ENCODE measurements around the gene PUM1.

The PUM1 gene

DNA sequence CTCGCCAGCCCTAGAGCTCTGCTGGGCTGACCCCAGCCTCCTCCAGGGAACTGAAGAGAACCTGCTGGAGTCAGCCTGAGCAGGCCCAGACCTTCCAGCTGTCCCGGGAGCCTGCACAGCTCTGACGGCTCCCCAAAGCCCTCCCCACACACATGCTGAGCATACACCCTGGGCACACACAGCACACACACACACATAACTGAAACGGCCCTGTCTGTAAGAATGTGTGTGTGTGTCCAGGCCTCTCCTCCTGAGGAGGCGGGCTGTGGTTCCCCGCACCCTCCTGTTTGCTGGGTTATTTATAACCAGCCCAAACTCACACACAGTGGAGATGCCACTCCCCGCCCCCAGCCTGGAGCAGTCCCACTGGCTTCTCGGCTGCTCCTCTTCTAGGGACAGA lies 177.1 kb downstream of the PUM1 start:
- DNase-seq, result no peak

DNA sequence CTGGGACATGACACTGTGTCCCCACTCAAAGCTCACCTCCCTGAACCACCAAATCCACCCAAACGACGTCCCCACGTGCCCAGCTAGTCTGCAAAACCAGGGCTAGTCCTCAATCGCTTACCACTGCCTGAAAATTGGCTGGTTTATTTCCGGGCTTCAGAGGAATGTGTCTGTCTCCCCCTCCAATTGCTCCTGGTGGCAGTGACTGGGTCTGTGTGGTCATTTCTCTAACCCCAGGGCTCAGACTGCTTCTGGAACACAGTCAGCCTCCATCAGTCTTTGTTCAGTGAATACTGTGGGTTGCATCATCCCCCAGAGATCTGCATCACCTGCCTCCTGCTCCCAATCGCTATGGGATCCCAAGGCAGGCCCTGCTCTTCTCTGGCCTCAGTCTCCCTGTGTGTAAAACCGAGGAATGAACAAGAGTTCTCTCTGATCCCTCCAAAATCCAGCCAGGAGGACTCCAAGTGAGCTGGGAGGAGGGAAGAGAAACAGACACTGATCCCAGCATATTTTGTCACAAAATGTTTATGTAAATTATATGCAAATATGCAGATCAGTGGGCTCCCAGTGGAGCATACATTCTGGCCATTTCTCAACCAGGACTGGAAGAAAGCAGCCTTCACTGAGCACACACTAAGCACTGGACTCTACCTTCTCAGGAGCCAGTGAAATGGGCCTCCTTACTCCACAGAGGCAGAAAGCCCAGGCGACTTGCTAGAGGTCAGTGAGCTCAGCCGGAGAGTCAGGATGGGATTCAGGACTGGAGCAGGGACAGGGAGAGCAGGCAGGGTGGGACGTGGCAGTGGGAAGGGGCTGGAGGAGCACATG lies 177.8 kb downstream of the PUM1 start:
- no peak for DNase-seq

DNA sequence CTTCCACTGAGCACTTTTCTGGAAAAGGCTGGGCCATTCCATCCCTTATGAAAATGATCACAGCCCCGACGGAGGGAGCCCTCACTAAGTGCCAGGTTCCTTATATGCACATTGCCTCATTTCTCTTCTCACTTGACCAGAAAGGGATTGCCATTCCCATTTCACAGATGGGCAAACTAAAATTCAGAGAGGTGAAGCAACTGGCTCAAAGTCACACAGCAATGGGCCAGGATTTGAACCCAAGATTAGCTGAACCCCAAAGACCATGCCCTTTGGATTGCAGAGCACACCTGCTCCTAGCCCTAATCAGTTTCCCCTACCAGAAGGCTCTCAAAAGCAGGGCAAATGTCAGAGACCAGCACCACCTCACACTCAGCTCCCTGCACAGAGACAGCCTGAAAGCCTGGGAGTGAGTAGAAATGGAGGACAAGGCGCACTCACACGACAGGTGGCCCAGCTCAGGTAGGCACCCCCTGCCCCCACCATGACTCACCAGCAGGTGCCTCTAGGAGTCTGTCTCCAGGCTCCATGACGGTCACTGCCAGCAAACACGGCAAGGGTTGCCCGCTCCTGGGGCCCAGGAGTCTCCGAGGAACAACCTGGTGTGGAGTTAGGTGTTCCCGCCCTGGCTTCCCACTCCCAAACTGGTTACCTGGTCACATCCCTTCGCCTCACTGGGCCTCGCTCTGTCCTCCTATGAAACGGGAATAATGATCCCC lies 178.6 kb downstream of the PUM1 start:
- no peak for DNase-seq

DNA sequence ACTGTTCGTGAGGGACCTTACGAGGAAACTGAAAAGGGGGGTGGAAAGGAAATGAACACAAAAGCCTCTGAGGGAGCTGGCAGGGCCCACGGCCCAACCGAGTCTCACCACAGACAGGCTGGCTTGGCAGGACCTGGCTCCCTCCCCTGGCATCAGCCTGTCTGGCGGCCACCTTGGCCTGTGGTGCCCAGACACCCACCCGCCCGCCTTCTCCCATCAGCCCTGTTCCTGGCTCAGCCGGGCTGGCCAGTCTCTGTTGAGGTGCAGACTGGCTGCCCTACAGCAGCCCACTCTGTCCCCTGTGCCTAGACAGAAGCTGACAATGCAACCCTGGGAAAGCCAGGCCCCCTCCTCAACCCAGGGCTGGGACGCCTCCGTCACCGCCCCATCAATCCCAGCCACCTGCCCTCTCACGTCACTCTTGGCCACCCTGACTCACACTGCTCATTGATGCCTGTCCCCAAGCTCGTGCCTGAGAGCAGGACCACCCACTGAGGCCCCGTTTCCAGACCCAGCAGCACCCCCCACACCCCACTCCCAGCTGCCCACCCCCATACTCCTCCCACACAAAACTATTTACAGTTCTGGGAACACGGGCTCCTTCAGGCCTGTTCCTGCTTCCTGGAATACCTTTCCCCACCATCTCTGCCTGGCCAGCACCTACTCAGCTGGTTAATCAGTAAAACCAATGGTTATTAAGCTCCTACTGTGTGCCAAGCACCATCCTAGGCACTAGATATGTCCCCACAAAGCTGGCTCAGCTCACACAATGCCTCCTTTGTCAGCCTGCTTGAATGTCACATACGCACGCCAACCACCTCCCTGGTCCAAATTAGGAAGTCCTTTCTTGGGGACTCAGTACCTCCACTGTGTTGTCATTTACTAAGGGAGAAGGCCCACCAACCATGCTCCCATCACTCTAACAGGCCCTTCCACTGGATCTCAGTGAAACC lies 179.7 kb downstream of the PUM1 start:
- no peak for DNase-seq

DNA sequence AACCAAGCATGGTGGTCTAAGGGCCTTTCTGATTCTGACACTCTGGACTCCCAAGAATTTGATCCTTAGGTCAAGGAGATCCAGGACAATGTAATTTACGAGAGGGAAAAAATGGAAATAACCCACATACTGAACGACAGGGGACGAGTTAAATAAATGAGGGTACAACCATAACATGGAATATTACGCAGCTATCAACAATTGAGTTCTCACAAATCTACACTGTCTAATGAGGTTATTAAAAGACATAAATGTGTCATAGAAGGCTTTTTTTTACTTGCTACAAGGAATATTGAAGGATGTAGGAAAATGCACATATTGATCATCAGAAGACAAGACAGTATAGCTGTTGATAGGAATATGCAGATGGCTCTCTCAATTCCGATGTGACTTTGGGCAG lies 180.8 kb downstream of the PUM1 start:
- DNase-seq, result no peak

DNA sequence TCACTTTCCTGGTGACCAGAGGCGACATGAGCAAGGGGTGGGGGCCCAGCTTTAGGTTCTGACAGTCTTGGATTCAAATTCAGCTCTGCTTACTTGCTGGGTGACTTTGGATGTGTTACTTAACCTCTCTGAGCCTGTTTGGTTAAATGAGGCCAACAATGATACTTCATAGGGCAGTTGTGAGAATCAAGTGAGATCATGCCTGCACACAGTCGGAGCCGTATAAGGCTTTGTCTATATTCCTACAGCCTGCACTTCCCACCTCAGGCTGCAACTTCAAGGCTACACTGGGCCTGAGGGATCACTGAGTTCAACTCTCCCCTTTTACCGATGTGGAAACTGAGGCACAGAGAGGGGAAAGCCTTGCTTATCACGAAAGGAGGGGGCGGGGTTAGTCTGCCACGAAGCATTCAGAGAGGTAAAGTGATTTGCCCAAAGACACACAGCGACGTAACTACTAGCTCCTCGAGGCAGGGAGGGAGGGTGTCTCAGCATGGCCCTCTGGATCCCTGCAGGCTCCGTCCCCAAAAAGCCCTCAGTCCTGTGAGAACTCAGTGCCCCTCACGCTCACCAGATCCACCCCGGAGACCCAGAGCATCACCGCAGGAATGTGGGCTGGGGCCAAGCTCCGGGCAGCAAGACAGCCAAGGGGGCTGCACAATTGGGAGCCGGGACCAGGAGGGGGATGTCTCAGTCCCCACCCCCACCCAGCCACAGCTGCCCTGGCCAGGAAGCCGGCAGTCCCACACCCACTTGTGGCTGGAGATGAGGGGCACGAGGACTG lies 181.9 kb downstream of the PUM1 start:
- DNase-seq, result no peak

DNA sequence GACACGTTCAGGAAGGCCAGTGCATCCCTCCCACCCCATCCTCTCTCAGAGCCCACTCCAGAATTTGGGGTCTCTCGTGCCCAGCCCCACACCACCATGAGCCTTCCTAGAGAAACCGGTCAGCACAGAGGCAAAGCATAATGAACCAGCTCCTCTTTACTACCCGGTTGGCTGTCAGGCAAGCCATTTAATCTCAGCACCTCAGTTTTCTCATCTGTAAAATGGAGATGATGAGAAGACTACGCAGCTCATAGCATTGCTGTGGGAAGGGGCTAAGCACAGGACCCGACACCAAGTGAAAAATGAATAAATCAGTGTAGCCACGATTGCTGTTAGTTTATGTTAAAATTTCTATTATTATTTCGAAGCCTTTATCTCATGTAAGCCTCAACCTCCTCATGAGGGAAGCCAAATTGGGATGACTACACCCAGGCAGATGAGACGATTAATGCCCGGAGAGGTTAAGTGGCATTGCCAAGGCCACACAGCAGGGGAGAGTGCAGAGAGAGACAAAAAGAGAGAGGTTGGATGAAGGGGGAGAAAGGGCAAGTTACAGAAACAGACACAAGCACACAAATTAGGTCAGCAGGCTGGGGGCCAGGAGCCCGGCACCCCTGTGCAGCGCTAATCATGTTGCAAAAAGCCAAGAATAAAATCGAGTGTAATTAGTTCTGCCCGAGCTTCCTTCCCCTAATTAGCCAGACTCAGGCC lies 182.7 kb downstream of the PUM1 start:
- no peak for DNase-seq

Measured in NCI-H2081 treated with DMSO at 0.1 percent for 48 hours (cell line).